OCI-LY3 (cell line): ENCODE data around the gene LDAH.

Source experiments
- H2AFZ ChIP-seq: fragments of 200-600, 300-600 bp; shearing (Covaris generic); 2 replicates; pipeline ENCODE4 v1.6.0; 2014; ENCODE audit warnings: antibody characterized with exemption, low read depth, low read length
- H3K27ac ChIP-seq: fragments of 200-600, 300-600 bp; sonication (generic); 2 replicates; pipeline ENCODE4 v1.5.1; 2014; ENCODE audit warnings: mild to moderate bottlenecking, low read length, moderate library complexity, mixed read lengths
- H3K27me3 ChIP-seq: fragments of 200-600, 300-600 bp; sonication (generic); 2 replicates; pipeline ENCODE4 v1.6.1; 2014; ENCODE audit warnings: low read depth, low read length, mixed read lengths
- H3K36me3 ChIP-seq: fragments of 200-600, 300-600 bp; sonication (generic); replicated peaks from 2 replicates; pipeline ENCODE3; 2014; ENCODE audit warnings: low read depth, low read length, mixed read lengths
- H3K4me1 ChIP-seq: fragments of 300-600, 200-600 bp; sonication (generic); 2 replicates; pipeline ENCODE4 v1.6.1; 2014; ENCODE audit warnings: low read length, mixed read lengths
- H3K4me2 ChIP-seq: fragments of 200-600, 300-600 bp; sonication (generic); 2 replicates; pipeline ENCODE4 v1.6.1; 2014; ENCODE audit warnings: low read length, mixed read lengths
- H3K4me3 ChIP-seq: fragments of 300-600, 200-600 bp; sonication (generic); 2 replicates; pipeline ENCODE4 v1.5.1; 2014; ENCODE audit warnings: antibody characterized with exemption, mild to moderate bottlenecking, low read length, moderate library complexity
- H3K79me2 ChIP-seq: fragments of 300-600, 200-600 bp; shearing (Covaris generic); 2 replicates; pipeline ENCODE4 v1.6.1; 2014; ENCODE audit warnings: mild to moderate bottlenecking, low read length, mixed read lengths
- H3K9ac ChIP-seq: fragments of 300-600, 200-600 bp; shearing (Covaris generic); 2 replicates; pipeline ENCODE4 v1.6.0; 2014; ENCODE audit warnings: mild to moderate bottlenecking, low read length, moderate library complexity
- H3K9me3 ChIP-seq: fragments of 200-600, 300-600 bp; shearing (Covaris generic); 2 replicates; pipeline ENCODE4 v1.6.1; 2014; ENCODE audit warnings: low read length, mixed read lengths; ENCODE audit not compliant: insufficient read depth
- H4K20me1 ChIP-seq: fragments of 200-600, 300-600 bp; sonication (generic); 2 replicates; pipeline ENCODE4 v1.6.1; 2016; ENCODE audit warnings: low read length, mixed read lengths; ENCODE audit not compliant: insufficient read depth
- CTCF ChIP-seq: fragments of 200-600, 300-600 bp; sonication (generic); IDR thresholded peaks from 2 replicates; pipeline ENCODE4 v1.5.1; 2014; ENCODE audit warnings: antibody characterized with exemption, low read length, low read depth
- EZH2phosphoT487 ChIP-seq: fragments of 200-600 bp; shearing (Covaris generic); IDR thresholded peaks from 2 replicates; pipeline ENCODE4 v1.6.1; 2018; ENCODE audit warnings: antibody characterized with exemption, mixed run types, low read depth

The LDAH gene

GRCh38 chr2:20635113-20635510 lies 187.8 kb downstream of the LDAH start:
- Histone ChIP-seq H3K4me1 (no peaks in the 10 kb centered on the region), H2AFZ (no peak overlapping the region), H3K4me3 (no peak overlapping the region), H3K27me3 (no peaks in the 10 kb centered on the region), H4K20me1 (no peaks in the 10 kb centered on the region), H3K9me3 (no peaks in the 10 kb centered on the region), H3K9ac (no peak overlapping the region), H3K36me3 (no peaks in the 10 kb centered on the region), H3K4me2 (no peak overlapping the region), H3K27ac (no peak overlapping the region), H3K79me2 (no peaks in the 10 kb centered on the region)
- TF ChIP-seq EZH2phosphoT487 (no peak), CTCF (no peak)

GRCh38 chr2:20634507-20635112 lies 188.3 kb downstream of the LDAH start:
- Histone ChIP-seq H3K36me3 (no peaks in the 10 kb centered on the region), H3K27me3 (no peaks in the 10 kb centered on the region), H4K20me1 (no peaks in the 10 kb centered on the region), H3K4me3 (no peak overlapping the region), H3K79me2 (no peaks in the 10 kb centered on the region), H2AFZ (no peak overlapping the region), H3K9ac (no peak overlapping the region), H3K4me1 (no peaks in the 10 kb centered on the region), H3K27ac (no peak overlapping the region), H3K4me2 (no peak overlapping the region), H3K9me3 (no peaks in the 10 kb centered on the region)
- TF ChIP-seq CTCF, result no peak
